ENCODE data around the gene FCHSD1.
A peak's percentile ranks its signal among the peaks of the same experiment; 100 is the strongest.

Gene FCHSD1

GRCh38 chr5:141657937-141658545 is 6.8 kb upstream of the FCHSD1 start:
- peak; percentile 44; the same call in 2 of the 3 replicates for ATAC-seq
- TF ChIP-seq TSHZ2 (CRISPR knock-in tag; IDR thresholded peaks at IDR 0.05) = no peak
- TF ChIP-seq ZC3H10 (CRISPR knock-in tag; IDR thresholded peaks at IDR 0.05) = no peak
- TF ChIP-seq GLIS3 (CRISPR knock-in tag; IDR thresholded peaks at IDR 0.05) = no peak

DNA sequence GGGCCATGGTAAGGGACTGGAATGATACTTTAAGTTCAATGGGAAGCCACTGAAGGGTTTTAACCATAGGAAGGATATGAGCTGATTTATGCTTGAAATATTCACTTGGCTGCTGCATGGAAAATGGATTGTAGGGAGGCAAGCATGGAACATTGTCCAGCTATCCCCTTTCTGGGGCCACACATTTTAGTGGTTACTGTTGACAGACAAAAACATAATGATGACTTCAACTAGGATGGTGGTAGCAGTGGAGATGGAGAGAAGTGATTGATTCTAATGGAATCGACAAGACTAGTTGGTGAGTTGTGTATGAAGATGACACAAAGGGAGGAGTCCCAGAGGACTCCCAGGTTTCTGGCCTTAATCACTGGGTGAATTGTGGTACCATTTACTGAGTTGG is 6.2 kb upstream of the FCHSD1 start:
- TF ChIP-seq CREB5 (CRISPR knock-in tag; IDR thresholded peaks at IDR 0.05; ENCODE audit: low read depth) (no peak), RARB (CRISPR knock-in tag; IDR thresholded peaks at IDR 0.05) (no peak), GLIS3 (CRISPR knock-in tag; IDR thresholded peaks at IDR 0.05) (no peak), SNAI2 (CRISPR knock-in tag; IDR thresholded peaks at IDR 0.05) (no peak), CSDC2 (CRISPR knock-in tag; IDR thresholded peaks at IDR 0.05) (no peak), TCF4 (CRISPR knock-in tag; IDR thresholded peaks at IDR 0.05; ENCODE audit: borderline replicate concordance) (no peak), ZNF8 (CRISPR knock-in tag; IDR thresholded peaks at IDR 0.05) (no peak), ARNTL (CRISPR knock-in tag; IDR thresholded peaks at IDR 0.05; ENCODE audit: borderline replicate concordance, low read depth) (no peak), ESRRG (CRISPR knock-in tag; IDR thresholded peaks at IDR 0.05) (no peak), ISL1 (CRISPR knock-in tag; IDR thresholded peaks at IDR 0.05) (no peak), ZC3H10 (CRISPR knock-in tag; IDR thresholded peaks at IDR 0.05) (no peak), PPARA (CRISPR knock-in tag; IDR thresholded peaks at IDR 0.05; ENCODE audit: borderline replicate concordance) (no peak), ZNF565 (CRISPR knock-in tag; conservative IDR thresholded peaks at IDR 0.05; ENCODE audit: low read depth) (no peak), TOX (CRISPR knock-in tag; IDR thresholded peaks at IDR 0.05; ENCODE audit: borderline replicate concordance) (no peak), ZNF70 (CRISPR knock-in tag; IDR thresholded peaks at IDR 0.05) (no peak), OSR1 (CRISPR knock-in tag; IDR thresholded peaks at IDR 0.05) (no peak), ZFP30 (CRISPR knock-in tag; IDR thresholded peaks at IDR 0.05) (no peak), ZFP3 (CRISPR knock-in tag; IDR thresholded peaks at IDR 0.05) (no peak)
- TF ChIP-seq, protein P1, sequence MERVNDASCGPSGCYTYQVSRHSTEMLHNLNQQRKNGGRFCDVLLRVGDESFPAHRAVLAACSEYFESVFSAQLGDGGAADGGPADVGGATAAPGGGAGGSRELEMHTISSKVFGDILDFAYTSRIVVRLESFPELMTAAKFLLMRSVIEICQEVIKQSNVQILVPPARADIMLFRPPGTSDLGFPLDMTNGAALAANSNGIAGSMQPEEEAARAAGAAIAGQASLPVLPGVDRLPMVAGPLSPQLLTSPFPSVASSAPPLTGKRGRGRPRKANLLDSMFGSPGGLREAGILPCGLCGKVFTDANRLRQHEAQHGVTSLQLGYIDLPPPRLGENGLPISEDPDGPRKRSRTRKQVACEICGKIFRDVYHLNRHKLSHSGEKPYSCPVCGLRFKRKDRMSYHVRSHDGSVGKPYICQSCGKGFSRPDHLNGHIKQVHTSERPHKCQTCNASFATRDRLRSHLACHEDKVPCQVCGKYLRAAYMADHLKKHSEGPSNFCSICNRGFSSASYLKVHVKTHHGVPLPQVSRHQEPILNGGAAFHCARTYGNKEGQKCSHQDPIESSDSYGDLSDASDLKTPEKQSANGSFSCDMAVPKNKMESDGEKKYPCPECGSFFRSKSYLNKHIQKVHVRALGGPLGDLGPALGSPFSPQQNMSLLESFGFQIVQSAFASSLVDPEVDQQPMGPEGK (CRISPR knock-in tag; IDR thresholded peaks at IDR 0.05; ENCODE audit: borderline replicate concordance) = no peak
- ATAC-seq = no peak

GRCh38 chr5:141656396-141656795 is 5.2 kb upstream of the FCHSD1 start:
- ATAC-seq = no peak

GRCh38 chr5:141655020-141655419 is 3.8 kb upstream of the FCHSD1 start:
- no peak for TF ChIP-seq SNAI2 (CRISPR knock-in tag; IDR thresholded peaks at IDR 0.05)
- no peak for TF ChIP-seq GLIS3 (CRISPR knock-in tag; IDR thresholded peaks at IDR 0.05)
- TF ChIP-seq CSRNP3 (CRISPR knock-in tag; IDR thresholded peaks at IDR 0.05) = no peak
- no peak for TF ChIP-seq TCF4 (CRISPR knock-in tag; IDR thresholded peaks at IDR 0.05; ENCODE audit: borderline replicate concordance)
- TF ChIP-seq ZNF565 (CRISPR knock-in tag; conservative IDR thresholded peaks at IDR 0.05; ENCODE audit: low read depth) = no peak
- TF ChIP-seq PPARA (CRISPR knock-in tag; IDR thresholded peaks at IDR 0.05; ENCODE audit: borderline replicate concordance) = no peak
- TF ChIP-seq ZC3H10 (CRISPR knock-in tag; IDR thresholded peaks at IDR 0.05) = no peak
- TF ChIP-seq, protein P2, sequence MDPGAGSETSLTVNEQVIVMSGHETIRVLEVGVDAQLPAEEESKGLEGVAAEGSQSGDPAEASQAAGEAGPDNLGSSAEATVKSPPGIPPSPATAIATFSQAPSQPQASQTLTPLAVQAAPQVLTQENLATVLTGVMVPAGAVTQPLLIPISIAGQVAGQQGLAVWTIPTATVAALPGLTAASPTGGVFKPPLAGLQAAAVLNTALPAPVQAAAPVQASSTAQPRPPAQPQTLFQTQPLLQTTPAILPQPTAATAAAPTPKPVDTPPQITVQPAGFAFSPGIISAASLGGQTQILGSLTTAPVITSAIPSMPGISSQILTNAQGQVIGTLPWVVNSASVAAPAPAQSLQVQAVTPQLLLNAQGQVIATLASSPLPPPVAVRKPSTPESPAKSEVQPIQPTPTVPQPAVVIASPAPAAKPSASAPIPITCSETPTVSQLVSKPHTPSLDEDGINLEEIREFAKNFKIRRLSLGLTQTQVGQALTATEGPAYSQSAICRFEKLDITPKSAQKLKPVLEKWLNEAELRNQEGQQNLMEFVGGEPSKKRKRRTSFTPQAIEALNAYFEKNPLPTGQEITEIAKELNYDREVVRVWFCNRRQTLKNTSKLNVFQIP (CRISPR knock-in tag; IDR thresholded peaks at IDR 0.05; ENCODE audit: borderline replicate concordance, low read depth) = no peak
- no peak for TF ChIP-seq TSHZ2 (CRISPR knock-in tag; IDR thresholded peaks at IDR 0.05)
- TF ChIP-seq OSR1 (CRISPR knock-in tag; IDR thresholded peaks at IDR 0.05) = no peak
- no peak for TF ChIP-seq ARNTL (CRISPR knock-in tag; IDR thresholded peaks at IDR 0.05; ENCODE audit: borderline replicate concordance, low read depth)
- TF ChIP-seq ZNF70 (CRISPR knock-in tag; IDR thresholded peaks at IDR 0.05) = no peak
- TF ChIP-seq RARB (CRISPR knock-in tag; IDR thresholded peaks at IDR 0.05) = no peak
- no peak for TF ChIP-seq BACH2 (CRISPR knock-in tag; IDR thresholded peaks at IDR 0.05; ENCODE audit: borderline replicate concordance)
- TF ChIP-seq ZFP3 (CRISPR knock-in tag; IDR thresholded peaks at IDR 0.05) = no peak
- no peak for TF ChIP-seq ZNF8 (CRISPR knock-in tag; IDR thresholded peaks at IDR 0.05)
- no peak for TF ChIP-seq ZFP30 (CRISPR knock-in tag; IDR thresholded peaks at IDR 0.05)
- TF ChIP-seq ESRRG (CRISPR knock-in tag; IDR thresholded peaks at IDR 0.05) = no peak
- TF ChIP-seq TOX (CRISPR knock-in tag; IDR thresholded peaks at IDR 0.05; ENCODE audit: borderline replicate concordance) = no peak
- ATAC-seq = no peak

More at GRCh38 chr5:141656396-141656795, 5.2 kb upstream of the FCHSD1 start:
- TF ChIP-seq TOX (CRISPR knock-in tag; IDR thresholded peaks at IDR 0.05; ENCODE audit: borderline replicate concordance) (no peak), ZNF8 (CRISPR knock-in tag; IDR thresholded peaks at IDR 0.05) (no peak)

Data from SK-N-SH treated with all-trans-retinoic acid at 6 μM for 48 hours (cell line).